Endometrial microvascular endothelial cells (primary cell): ENCODE results near the gene LLPH. TPM values are rescaled to one million over a fixed set of nuclear protein-coding genes. Genes with fewer than 3 reads are reported as not detected.

ENCODE experiments used
- total RNA-seq: library from RNA; depleted of rRNA; stranded (reverse); fragments of >200 nt; gene quantifications from one replicate; pipeline ENCODE4 v1.2.3, GENCODE V29; 2015; ENCODE audit errors: inconsistent ontology term

LLPH gene
- total RNA-seq, 1 donor from 2014 or later: 12.1 TPM

Other genes starting within 250 kb of the LLPH start
- 137 TPM for gene TMBIM4, start 39.2 kb upstream of the LLPH start, total RNA-seq
- 7.7 TPM for gene IRAK3, start 58.5 kb upstream of the LLPH start, total RNA-seq
- 3.7 TPM for gene HELB, start 171.7 kb upstream of the LLPH start, total RNA-seq